Stimulated activated CD8-positive, alpha-beta memory T cell treated with anti-CD3 and anti-CD28 coated beads, Interleukin-4, amount 100 ng/mL, for 48 hours (primary cell): ENCODE measurements around the gene MRPL53.

Experiments
- DNase-seq: peaks from one replicate; pipeline ENCODE4 v3.0.0-alpha.2; 2020

MRPL53 gene

GRCh38 chr2:74424139-74424992 is 48.1 kb downstream of the MRPL53 start:
- DNase-seq: no peak

- no peak for DNase-seq
Observed at GRCh38 chr2:74423231-74424095, 49.0 kb downstream of the MRPL53 start.
